ENCODE measurements around the gene MAP3K10. TPM values are rescaled to one million over a fixed set of nuclear protein-coding genes. Genes with fewer than 3 reads are reported as not detected.

MAP3K10 gene
- total and polyA plus RNA-seq, 9 of the 15 experiments (the other 6 are each of a cell fraction or from before 2014, with no cell fraction given) = 0.01 to 8.0 (median 2.7) TPM; not detected in 1

DNA sequence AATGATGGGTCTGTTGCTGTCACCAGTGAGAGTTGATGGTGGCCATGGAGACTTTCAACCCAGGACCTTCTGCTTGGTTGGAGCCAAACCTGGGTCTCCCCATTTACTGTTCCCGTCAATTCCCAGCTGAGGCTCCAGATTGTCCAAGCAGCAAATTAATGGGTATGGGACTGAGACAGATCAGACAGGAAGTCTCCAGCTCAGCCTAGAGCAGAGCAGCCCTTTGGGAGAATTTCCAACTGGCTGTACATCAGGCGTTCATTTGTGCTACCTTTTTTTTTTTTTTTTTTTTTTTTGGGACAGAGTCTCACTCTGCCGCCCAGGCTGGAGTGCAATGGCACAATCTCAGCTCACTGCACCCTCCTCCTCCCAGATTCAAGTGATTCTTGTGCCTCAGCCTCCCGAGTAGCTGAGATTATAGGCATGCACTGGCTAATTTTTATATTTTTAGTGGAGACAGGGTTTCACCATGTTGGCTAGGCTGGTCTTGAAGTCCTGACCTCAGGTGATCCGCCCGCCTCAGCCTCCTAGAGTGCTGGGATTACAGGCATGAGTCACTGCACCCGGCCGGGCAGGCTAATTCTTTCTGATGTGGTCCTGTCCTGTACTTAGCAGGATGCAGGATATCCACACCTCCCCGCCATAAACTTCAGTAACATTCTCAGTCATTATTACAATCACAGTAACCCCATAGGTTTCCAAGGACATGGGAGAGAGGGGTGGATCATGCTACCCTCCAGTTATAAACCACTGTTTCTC lies 9.3 kb downstream of the MAP3K10 start:
- no peak overlapping the region for H3K4me3 ChIP-seq

GRCh38 chr19:40204381-40204780 lies 13.2 kb downstream of the MAP3K10 start:
- in situ Hi-C loops (cut with MboI) = no loop called here
- ATAC-seq = no peak
- 76% methylated on average over 7 of the region's 16 CpGs for WGBS (ENCODE audit: insufficient coverage, low coverage, missing lambda C conversion rate)
- TF ChIP-seq ZNF354B (CRISPR knock-in tag; IDR thresholded peaks at IDR 0.05) (no peak), VEZF1 (CRISPR knock-in tag; IDR thresholded peaks at IDR 0.05) (no peak), MAFG (tag; conservative IDR thresholded peaks at IDR 0.05) (no peak), TEAD2 (tag; IDR thresholded peaks at IDR 0.05) (no peak), ZFP30 (CRISPR knock-in tag; IDR thresholded peaks at IDR 0.05; ENCODE audit: borderline replicate concordance) (no peak), ZNF695 (CRISPR knock-in tag; IDR thresholded peaks at IDR 0.05) (no peak), ZNF143 (CRISPR knock-in tag; IDR thresholded peaks at IDR 0.05) (no peak), ARID1B (IDR thresholded peaks at IDR 0.05) (no peak)
- TF ChIP-seq, protein P1, sequence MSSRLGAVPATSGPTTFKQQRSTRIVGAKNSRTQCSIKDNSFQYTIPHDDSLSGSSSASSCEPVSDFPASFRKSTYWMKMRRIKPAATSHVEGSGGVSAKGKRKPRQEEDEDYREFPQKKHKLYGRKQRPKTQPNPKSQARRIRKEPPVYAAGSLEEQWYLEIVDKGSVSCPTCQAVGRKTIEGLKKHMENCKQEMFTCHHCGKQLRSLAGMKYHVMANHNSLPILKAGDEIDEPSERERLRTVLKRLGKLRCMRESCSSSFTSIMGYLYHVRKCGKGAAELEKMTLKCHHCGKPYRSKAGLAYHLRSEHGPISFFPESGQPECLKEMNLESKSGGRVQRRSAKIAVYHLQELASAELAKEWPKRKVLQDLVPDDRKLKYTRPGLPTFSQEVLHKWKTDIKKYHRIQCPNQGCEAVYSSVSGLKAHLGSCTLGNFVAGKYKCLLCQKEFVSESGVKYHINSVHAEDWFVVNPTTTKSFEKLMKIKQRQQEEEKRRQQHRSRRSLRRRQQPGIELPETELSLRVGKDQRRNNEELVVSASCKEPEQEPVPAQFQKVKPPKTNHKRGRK (tag; IDR thresholded peaks at IDR 0.05) = no peak

More for the DNA sequence above, 9.3 kb downstream of the MAP3K10 start:
- DNase-seq (ENCODE audit: extremely low read depth in 1 of 4, low spot score in 3 of 4) = no peak
- Histone ChIP-seq H3K36me3 (ENCODE audit: control insufficient read depth, insufficient read depth, low read length) (no peaks in the 10 kb centered on the region), H3K9me1 (ENCODE audit: control insufficient read depth, insufficient read depth, low read length) (no peaks in the 10 kb centered on the region), H3K27ac (ENCODE audit: extremely low read depth, low read depth, low read length) (no peak overlapping the region), H3K27me3 (ENCODE audit: control insufficient read depth in 2 of 2, insufficient read depth in 2 of 2, low read length in 2 of 2) (no peaks in the 10 kb centered on the region), H4K20me1 (replicated peaks; ENCODE audit: control insufficient read depth, insufficient read depth, low read length) (no peaks in the 10 kb centered on the region), H3K4me1 (replicated peaks in 1 of 2; ENCODE audit: control insufficient read depth in 2 of 2, insufficient read depth in 2 of 2, low read length in 2 of 2) (peaks cover 0 to 10% of the 10 kb centered on the region in 2 experiments; a peak in 2 of 5 replicates), H3K79me2 (ENCODE audit: control insufficient read depth, insufficient read depth, low read length) (no peaks in the 10 kb centered on the region), H3K9ac (ENCODE audit: insufficient read depth in 1 of 2, low read depth in 2 of 2, low read length in 2 of 2) (no peak overlapping the region), H3K4me2 (ENCODE audit: insufficient read depth, low read length) (no peak overlapping the region), H3K9me3 (replicated peaks; ENCODE audit: control insufficient read depth, insufficient read depth, low read depth, low read length) (no peaks in the 10 kb centered on the region), H2AFZ (ENCODE audit: low read depth, low read length) (no peak overlapping the region)
- ATAC-seq = no peak
- TF ChIP-seq ZNF717 (CRISPR knock-in tag; IDR thresholded peaks at IDR 0.05) (no peak), SETDB1 (IDR thresholded peaks at IDR 0.05; ENCODE audit: low read length) (no peak), RHOXF2B (CRISPR knock-in tag; conservative IDR thresholded peaks at IDR 0.05) (no peak), SNAPC5 (CRISPR knock-in tag; IDR thresholded peaks at IDR 0.05) (no peak), E2F3 (CRISPR knock-in tag; IDR thresholded peaks at IDR 0.05) (no peak), ZFP30 (CRISPR knock-in tag; IDR thresholded peaks at IDR 0.05; ENCODE audit: borderline replicate concordance) (no peak), HDAC3 (IDR thresholded peaks at IDR 0.05; ENCODE audit: borderline replicate concordance, partially characterized antibody) (no peak), NCOA2 (IDR thresholded peaks at IDR 0.05; ENCODE audit: partially characterized antibody in 2 of 2) (no peak)
- BruUV-seq (replicated peaks) = no TSS peak
- no peak for FAIRE-seq
- intact Hi-C loops (cut with micrococcal nuclease) = no loop called here
- ChIA-PET POLR2A (interaction anchor here (0.7 to 1.0 kb wide), 2 partner anchors 8 to 22 kb away, joined by 3 read pairs; no protein-coding TSS in a partner anchor), CTCF (ENCODE audit: low intra/inter-chr PET ratio) (no interaction called here)
- 53% methylated on average over 7 of the region's 9 CpGs for WGBS (ENCODE audit: insufficient coverage, low coverage, missing lambda C conversion rate)
- in situ Hi-C loops (cut with MboI) = no loop called here

More at GRCh38 chr19:40204381-40204780, 13.2 kb downstream of the MAP3K10 start:
- Histone ChIP-seq H3K9me1 (ENCODE audit: control insufficient read depth, insufficient read depth, low read length) (no peaks in the 10 kb centered on the region), H3K27me3 (ENCODE audit: control insufficient read depth in 2 of 2, insufficient read depth in 2 of 2, low read length in 2 of 2) (no peaks in the 10 kb centered on the region), H3K4me1 (replicated peaks in 1 of 2; ENCODE audit: control insufficient read depth in 2 of 2, insufficient read depth in 2 of 2, low read length in 2 of 2) (peaks cover 7 to 20% of the 10 kb centered on the region in 2 experiments; a peak in 4 of 5 replicates), H3K79me2 (ENCODE audit: control insufficient read depth, insufficient read depth, low read length) (no peaks in the 10 kb centered on the region), H3K4me2 (ENCODE audit: insufficient read depth, low read length) (no peak overlapping the region), H4K20me1 (replicated peaks; ENCODE audit: control insufficient read depth, insufficient read depth, low read length) (no peaks in the 10 kb centered on the region), H2AFZ (ENCODE audit: low read depth, low read length) (no peak overlapping the region), H3K9me3 (replicated peaks; ENCODE audit: control insufficient read depth, insufficient read depth, low read depth, low read length) (no peaks in the 10 kb centered on the region), H3K27ac (ENCODE audit: extremely low read depth, low read depth, low read length) (no peak overlapping the region), H3K4me3 (no peak overlapping the region), H3K36me3 (ENCODE audit: control insufficient read depth, insufficient read depth, low read length) (no peaks in the 10 kb centered on the region), H3K9ac (ENCODE audit: insufficient read depth in 1 of 2, low read depth in 2 of 2, low read length in 2 of 2) (no peak overlapping the region)
- DNase-seq (ENCODE audit: extremely low read depth in 1 of 4, low spot score in 3 of 4) (no peak), FAIRE-seq (no peak)
- ChIA-PET POLR2A (interaction anchor here (0.6 kb wide), 1 partner anchor 114 kb away, joined by 3 read pairs; the partner anchor contains the start of gene ZNF780A), CTCF (ENCODE audit: low intra/inter-chr PET ratio) (no interaction called here)
- intact Hi-C loops (cut with micrococcal nuclease) = no loop called here
- BruUV-seq (replicated peaks) = no TSS peak

All from K562 (cell line).